ENCODE results near the gene TM9SF4. TPM values are rescaled to one million over a fixed set of nuclear protein-coding genes. Genes with fewer than 3 reads are reported as not detected.

TM9SF4 gene
- total and polyA plus RNA-seq, 2 of the 8 experiments (the other 6 are each of a cell fraction or from before 2014, with no cell fraction given), result 38.4 to 68.7 TPM

- no peak overlapping the region for H2BK120ac ChIP-seq (replicated peaks; ENCODE audit: low read depth, low read length)
- no peak overlapping the region for H4K91ac ChIP-seq (replicated peaks; ENCODE audit: insufficient read length, low read length)
- POLR2A ChIA-PET (ENCODE audit: partially characterized antibody), result interaction anchor here (1.5 kb wide), 2 partner anchors 8 to 11 kb away, joined by 3 to 6 read pairs; partner anchors contain the start of gene PLAGL2
- no peak overlapping the region for H3K18ac ChIP-seq (ENCODE audit: extremely low read depth, low read length)
- 95% methylated on average over 7 of the region's 7 CpGs; no CpG with 5 or more reads in 1 of the 2 experiments for WGBS, 2 experiments (ENCODE audit: extremely low coverage in 1 of 2, insufficient coverage in 1 of 2, insufficient read length in 1 of 2, insufficient replicate concordance in 2 of 2, low coverage in 1 of 2, low lambda C conversion rate in 2 of 2, missing lambda C conversion rate in 1 of 2)
- H2BK20ac ChIP-seq (ENCODE audit: low read length), result no peak overlapping the region
- H3K79me1 ChIP-seq (ENCODE audit: low read depth, low read length), result no peaks in the 10 kb centered on the region; the same call in 1 of the 2 replicates
- H3K4ac ChIP-seq (replicated peaks; ENCODE audit: insufficient read length, low read depth, low read length), result no peak overlapping the region
- no peak overlapping the region for H4K8ac ChIP-seq (ENCODE audit: extremely low read depth, insufficient read depth, low read length)
- H3K9ac ChIP-seq (replicated peaks in 1 of 4; ENCODE audit: extremely low read depth in 1 of 4, low read depth in 3 of 4, low read length in 3 of 4), result no peak overlapping the region; a peak in 1 of 7 replicates
- H3K27ac ChIP-seq (ENCODE audit: low read depth, low read length), result no peak overlapping the region
- no peak overlapping the region for H2AFZ ChIP-seq (ENCODE audit: low read length)
- H3K9me3 ChIP-seq (ENCODE audit: insufficient read depth in 2 of 2, low read depth in 1 of 2, low read length in 1 of 2), result no peaks in the 10 kb centered on the region
- H3K23me2 ChIP-seq (ENCODE audit: low read depth, low read length), result no peaks in the 10 kb centered on the region; the same call in 1 of the 2 replicates
- H3K4me1 ChIP-seq (replicated peaks in 1 of 4; ENCODE audit: control insufficient read depth in 3 of 4, insufficient read depth in 4 of 4, low read length in 3 of 4), result peaks cover 2 to 9% (median 6%) of the 10 kb centered on the region in 4 experiments; a peak in 5 of 7 replicates
- DNase-seq (ENCODE audit: low read depth in 1 of 2, low spot score in 2 of 2) (no peak), FAIRE-seq (no peak)
- peaks cover 0 to 10% of the 10 kb centered on the region in 2 experiments; a peak in 2 of 4 replicates for H3K79me2 ChIP-seq (ENCODE audit: control insufficient read depth in 1 of 2, insufficient read depth in 2 of 2, low read length in 2 of 2)
- H2BK15ac ChIP-seq (ENCODE audit: low read length), result no peak overlapping the region
- CTCF ChIA-PET (ENCODE audit: partially characterized antibody), result no interaction called here
- H2BK5ac ChIP-seq (ENCODE audit: low read depth, low read length), result no peak overlapping the region
- H3K27me3 ChIP-seq (replicated peaks in 1 of 4; ENCODE audit: control insufficient read depth in 3 of 4, extremely low read depth in 1 of 4, insufficient read depth in 3 of 4, low read length in 3 of 4), result no peaks in the 10 kb centered on the region
- H2AK5ac ChIP-seq (ENCODE audit: low read depth, low read length), result no peak overlapping the region
- H3K36me3 ChIP-seq (ENCODE audit: control insufficient read depth in 2 of 4, insufficient read depth in 4 of 4, low read length in 3 of 4), result peaks cover 38 to 53% (median 44%) of the 10 kb centered on the region in 4 experiments
- H3K14ac ChIP-seq (ENCODE audit: insufficient read length), result no peak overlapping the region
- no peak overlapping the region for H3K4me3 ChIP-seq (ENCODE audit: extremely low read depth in 1 of 4, insufficient read depth in 2 of 4, low read depth in 3 of 4, low read length in 4 of 4)
- no peak overlapping the region for H3K56ac ChIP-seq (replicated peaks; ENCODE audit: insufficient read length, low read depth, low read length)
- H2BK12ac ChIP-seq (ENCODE audit: low read depth, low read length), result no peak overlapping the region
- peaks cover 12 to 16% of the 10 kb centered on the region in 2 experiments for H4K20me1 ChIP-seq (replicated peaks in 1 of 2; ENCODE audit: control insufficient read depth in 1 of 2, insufficient read depth in 2 of 2, low read length in 2 of 2)
- no peak overlapping the region for H4K5ac ChIP-seq (ENCODE audit: insufficient read length, low read depth, low read length)
- no peak overlapping the region for H3K4me2 ChIP-seq (ENCODE audit: insufficient read depth in 1 of 2, low read depth in 2 of 2, low read length in 2 of 2)
- no peak overlapping the region for H3K23ac ChIP-seq (ENCODE audit: insufficient read length)
- TF ChIP-seq RXRA (IDR thresholded peaks at IDR 0.05; ENCODE audit: insufficient read depth, low read depth, low read length), result no peak
- TF ChIP-seq POLR2A (IDR thresholded peaks at IDR 0.05; ENCODE audit: control extremely low read depth in 1 of 2, low read depth in 2 of 2, low read length in 2 of 2), result 0 out of 3 replicates have a peak, but pooled peaks of 1 of the 2 experiments have one; percentile 13
Measured at GRCh38 chr20:32195581-32195980, 86.1 kb downstream of the TM9SF4 start.

Data from H1 (cell line).